Neuronal stem cell (in vitro differentiated cells): ENCODE data around the gene SLC2A6.

ENCODE experiments used
- DNase-seq: peaks from one replicate; pipeline ENCODE4 v3.0.0-alpha.2; 2013; ENCODE audit warnings: low spot score
- H2AFZ ChIP-seq: one replicate; pipeline ENCODE4 v1.6.1; 2013; ENCODE audit warnings: mild to moderate bottlenecking, low read length, inconsistent platforms
- H2AK5ac ChIP-seq: 2 replicates; pipeline ENCODE4 v1.6.1; 2013; ENCODE audit warnings: low read depth, mild to moderate bottlenecking, inconsistent platforms, low read length, moderate library complexity, mixed read lengths
- H2BK120ac ChIP-seq: 2 replicates; pipeline ENCODE4 v1.6.1; 2013; ENCODE audit warnings: low read depth, mild to moderate bottlenecking, inconsistent platforms, low read length, moderate library complexity, mixed read lengths
- H2BK12ac ChIP-seq: one replicate; pipeline ENCODE4 v1.6.1; 2013; ENCODE audit warnings: low read length, inconsistent platforms
- H2BK15ac ChIP-seq: 2 replicates; pipeline ENCODE4 v1.6.1; 2013; ENCODE audit warnings: mild to moderate bottlenecking, low read length, inconsistent platforms, mixed read lengths
- H2BK5ac ChIP-seq: one replicate; pipeline ENCODE4 v1.6.1; 2013; ENCODE audit warnings: inconsistent platforms, mild to moderate bottlenecking, low read length, moderate library complexity
- H3K14ac ChIP-seq: one replicate; pipeline ENCODE4 v1.6.1; 2013; ENCODE audit warnings: low read length, inconsistent platforms
- H3K18ac ChIP-seq: 2 replicates; pipeline ENCODE4 v1.6.1; 2013; ENCODE audit warnings: low read length, inconsistent platforms
- H3K23ac ChIP-seq: 2 replicates; pipeline ENCODE4 v1.6.1; 2013; ENCODE audit warnings: low read depth, mild to moderate bottlenecking, mixed read lengths, low read length, inconsistent platforms; ENCODE audit not compliant: poor library complexity
- H3K27ac ChIP-seq: replicated peaks from 3 replicates; pipeline ENCODE4 v1.5.1; 2013; ENCODE audit warnings: low read length, inconsistent platforms
- H3K27me3 ChIP-seq, 3 experiments: 2 replicates each; pipeline ENCODE4 v1.6.1; 2013; ENCODE audit warnings: low read length in 3 of 3, mild to moderate bottlenecking in 2 of 3, inconsistent platforms in 1 of 3, low read depth in 1 of 3, mixed read lengths in 1 of 3, moderate library complexity in 1 of 3; ENCODE audit not compliant: control insufficient read depth in 3 of 3, insufficient read depth in 3 of 3
- H3K36me3 ChIP-seq, 2 donors: replicated peaks in 1 of 2; 2 replicates each; pipeline ENCODE4 v1.6.1; 2013; ENCODE audit warnings: low read length in 2 of 2; ENCODE audit not compliant: control insufficient read depth in 2 of 2, insufficient read depth in 2 of 2
- H3K4ac ChIP-seq: 2 replicates; pipeline ENCODE4 v1.6.1; 2013; ENCODE audit warnings: inconsistent platforms, mild to moderate bottlenecking, low read length, moderate library complexity
- H3K4me1 ChIP-seq, 2 donors: 1 replicate in 1 of 2; 2 replicates in 1 of 2; pipeline ENCODE4 v1.6.1; 2013; ENCODE audit warnings: low read length in 2 of 2, low read depth in 1 of 2; ENCODE audit not compliant: control insufficient read depth in 2 of 2, insufficient read depth in 1 of 2
- H3K4me2 ChIP-seq: one replicate; pipeline ENCODE4 v1.6.1; 2013; ENCODE audit warnings: mild to moderate bottlenecking, low read length, inconsistent platforms; ENCODE audit not compliant: insufficient read depth, poor library complexity, severe bottlenecking
- H3K4me3 ChIP-seq, 2 donors: 2 replicates each; pipeline ENCODE4 v1.5.1; 2013; ENCODE audit warnings: low read length in 2 of 2, mild to moderate bottlenecking in 2 of 2, inconsistent platforms in 1 of 2, moderate library complexity in 1 of 2
- H3K79me1 ChIP-seq: one replicate; pipeline ENCODE4 v1.6.1; 2013; ENCODE audit warnings: low read depth, mild to moderate bottlenecking, inconsistent platforms, low read length, moderate library complexity
- H3K9ac ChIP-seq: one replicate; pipeline ENCODE4 v1.6.1; 2013; ENCODE audit warnings: mild to moderate bottlenecking, low read depth, low read length, inconsistent platforms; ENCODE audit not compliant: poor library complexity
- H3K9me3 ChIP-seq, 2 donors: replicated peaks in 1 of 2; 2 replicates each; pipeline versions ENCODE3 to v1.6.1; 2013; ENCODE audit warnings: low read length in 2 of 2, mild to moderate bottlenecking in 2 of 2, inconsistent platforms in 1 of 2, low read depth in 1 of 2, mixed read lengths in 1 of 2, moderate library complexity in 1 of 2; ENCODE audit not compliant: control insufficient read depth in 2 of 2, insufficient read depth in 1 of 2
- H4K8ac ChIP-seq: one replicate; pipeline ENCODE4 v1.6.1; 2013; ENCODE audit warnings: low read depth, mild to moderate bottlenecking, inconsistent platforms, low read length, moderate library complexity
- H4K91ac ChIP-seq: one replicate; pipeline ENCODE4 v1.6.1; 2013; ENCODE audit warnings: low read length, low read depth, mild to moderate bottlenecking, inconsistent platforms; ENCODE audit not compliant: poor library complexity
- WGBS, 2 donors: extraction: QIAGEN DNeasy Blood & Tissue Kit; methylation state at CpG; one replicate each; pipeline ENCODE4 v1.1.7; 2013; ENCODE audit warnings: missing lambda C conversion rate in 2 of 2, mixed read lengths in 1 of 2; ENCODE audit not compliant: insufficient read length in 2 of 2, insufficient replicate concordance in 1 of 2; ENCODE audit errors: extremely low coverage in 2 of 2; 5-methylcytosine and 5-hydroxymethylcytosine counted together

The SLC2A6 gene

GRCh38 chr9:133490201-133490681 is 11.3 kb upstream of the SLC2A6 start:
- no peak for DNase-seq
- Histone ChIP-seq H3K4me2 (no peak overlapping the region), H3K79me1 (peaks cover 2% of the 10 kb centered on the region), H3K9me3 (no peaks in the 10 kb centered on the region), H3K27me3 (peaks cover 0 to 35% (median 0%) of the 10 kb centered on the region in 3 experiments), H2BK120ac (peak overlapping the region; percentile 18), H3K4me3 (no peak overlapping the region), H4K8ac (no peak overlapping the region), H3K27ac (no peak overlapping the region), H2AK5ac (peak overlapping the region; percentile 37), H3K14ac (peak overlapping the region; percentile 6), H3K18ac (peak overlapping the region; percentile 80), H2BK15ac (peak overlapping the region; percentile 67), H3K23ac (no peak overlapping the region), H3K4me1 (peaks cover 0 to 12% of the 10 kb centered on the region in 2 donors), H4K91ac (no peak overlapping the region), H2BK5ac (no peak overlapping the region), H2BK12ac (peak overlapping the region; percentile 41), H3K9ac (peak overlapping the region; percentile 30), H3K4ac (no peak overlapping the region), H3K36me3 (no peaks in the 10 kb centered on the region), H2AFZ (no peak overlapping the region)
- WGBS, 2 donors = no CpG with 5 or more reads among the region's 13 CpGs

- Histone ChIP-seq H2BK5ac (no peak overlapping the region), H4K91ac (no peak overlapping the region), H2BK120ac (peak overlapping the region; percentile 18)
Observed at GRCh38 chr9:133489253-133490190, 10.6 kb upstream of the SLC2A6 start.

GRCh38 chr9:133488686-133489252 is 9.9 kb upstream of the SLC2A6 start:
- Histone ChIP-seq H2AK5ac (peak overlapping the region; percentile 79), H3K9ac (peak overlapping the region; percentile 60), H3K27me3 (peaks cover 0 to 36% (median 0%) of the 10 kb centered on the region in 3 experiments), H3K4me1 (peaks cover 0 to 12% of the 10 kb centered on the region in 2 donors), H2BK120ac (no peak overlapping the region), H2BK12ac (peak overlapping the region; percentile 41), H3K27ac (no peak overlapping the region), H3K23ac (peak overlapping the region; percentile 17), H3K18ac (no peak overlapping the region), H2AFZ (no peak overlapping the region), H3K79me1 (peaks cover 2% of the 10 kb centered on the region), H3K4me2 (no peak overlapping the region), H3K9me3 (no peaks in the 10 kb centered on the region), H3K4ac (no peak overlapping the region), H3K14ac (no peak overlapping the region), H2BK5ac (no peak overlapping the region), H2BK15ac (peak overlapping the region; percentile 71), H4K91ac (no peak overlapping the region), H4K8ac (peak overlapping the region; percentile 19), H3K36me3 (no peaks in the 10 kb centered on the region), H3K4me3 (no peak overlapping the region)
- WGBS, 2 donors = no CpG with 5 or more reads among the region's 18 CpGs
- DNase-seq = no peak

More at GRCh38 chr9:133489253-133490190, 10.6 kb upstream of the SLC2A6 start:
- Histone ChIP-seq H4K8ac (peak overlapping the region; percentile 19), H3K4ac (no peak overlapping the region), H3K79me1 (peaks cover 2% of the 10 kb centered on the region), H3K4me3 (no peak overlapping the region), H3K27ac (no peak overlapping the region), H3K27me3 (peaks cover 0 to 35% (median 0%) of the 10 kb centered on the region in 3 experiments), H2BK15ac (peak overlapping the region; percentile 71), H3K36me3 (no peaks in the 10 kb centered on the region), H3K4me1 (peaks cover 0 to 12% of the 10 kb centered on the region in 2 donors), H3K14ac (peak overlapping the region; percentile 6), H3K4me2 (no peak overlapping the region), H3K9me3 (no peaks in the 10 kb centered on the region), H3K9ac (peak overlapping the region; percentile 60), H2AK5ac (peak overlapping the region; percentile 79), H3K23ac (peak overlapping the region; percentile 17), H2AFZ (no peak overlapping the region), H2BK12ac (no peak overlapping the region), H3K18ac (no peak overlapping the region)
- no CpG with 5 or more reads among the region's 19 CpGs for WGBS, 2 donors
- DNase-seq = no peak

GRCh38 chr9:133487331-133487725 is 8.4 kb upstream of the SLC2A6 start:
- Histone ChIP-seq H3K4me2 (no peak overlapping the region), H2AFZ (no peak overlapping the region), H2BK5ac (peak overlapping the region; percentile 75), H3K36me3 (no peaks in the 10 kb centered on the region), H3K18ac (no peak overlapping the region), H3K79me1 (peaks cover 2% of the 10 kb centered on the region), H2BK120ac (no peak overlapping the region), H2BK12ac (no peak overlapping the region), H3K14ac (no peak overlapping the region), H3K27ac (no peak overlapping the region), H3K9me3 (no peaks in the 10 kb centered on the region), H3K4me3 (no peak overlapping the region), H3K27me3 (peaks cover 0 to 35% (median 0%) of the 10 kb centered on the region in 3 experiments), H3K23ac (no peak overlapping the region), H4K91ac (no peak overlapping the region), H3K4ac (no peak overlapping the region), H3K4me1 (peaks cover 0 to 5% of the 10 kb centered on the region in 2 donors), H4K8ac (no peak overlapping the region), H2BK15ac (no peak overlapping the region), H2AK5ac (peak overlapping the region; percentile 52), H3K9ac (peak overlapping the region; percentile 21)
- WGBS, 2 donors = no CpG with 5 or more reads among the region's 8 CpGs
- no peak for DNase-seq
